AG09319 (cell line): ENCODE measurements around the gene GGCT.
"Not testable (repeated sequence)": the region's sequence is repeated elsewhere in the genome, so short reads cannot be mapped to it uniquely, and the experiment has no call there.

ENCODE experiments used
- DNase-seq: peaks from one replicate; pipeline ENCODE4 v3.0.0-alpha.2; 2010; ENCODE audit warnings: low read depth; ENCODE audit errors: extremely low read depth
- CTCF ChIP-seq: IDR thresholded peaks from 2 replicates; pipeline ENCODE4 v1.5.1; 2011; ENCODE audit warnings: low read depth, mild to moderate bottlenecking, inconsistent platforms, low read length, moderate library complexity

The GGCT gene

GRCh38 chr7:30485667-30486066, 19.0 kb downstream of the GGCT start:
- TF ChIP-seq CTCF = no peak
- no peak for DNase-seq

GRCh38 chr7:30481416-30481815, 23.2 kb downstream of the GGCT start:
- DNase-seq = not testable (repeated sequence)

DNA sequence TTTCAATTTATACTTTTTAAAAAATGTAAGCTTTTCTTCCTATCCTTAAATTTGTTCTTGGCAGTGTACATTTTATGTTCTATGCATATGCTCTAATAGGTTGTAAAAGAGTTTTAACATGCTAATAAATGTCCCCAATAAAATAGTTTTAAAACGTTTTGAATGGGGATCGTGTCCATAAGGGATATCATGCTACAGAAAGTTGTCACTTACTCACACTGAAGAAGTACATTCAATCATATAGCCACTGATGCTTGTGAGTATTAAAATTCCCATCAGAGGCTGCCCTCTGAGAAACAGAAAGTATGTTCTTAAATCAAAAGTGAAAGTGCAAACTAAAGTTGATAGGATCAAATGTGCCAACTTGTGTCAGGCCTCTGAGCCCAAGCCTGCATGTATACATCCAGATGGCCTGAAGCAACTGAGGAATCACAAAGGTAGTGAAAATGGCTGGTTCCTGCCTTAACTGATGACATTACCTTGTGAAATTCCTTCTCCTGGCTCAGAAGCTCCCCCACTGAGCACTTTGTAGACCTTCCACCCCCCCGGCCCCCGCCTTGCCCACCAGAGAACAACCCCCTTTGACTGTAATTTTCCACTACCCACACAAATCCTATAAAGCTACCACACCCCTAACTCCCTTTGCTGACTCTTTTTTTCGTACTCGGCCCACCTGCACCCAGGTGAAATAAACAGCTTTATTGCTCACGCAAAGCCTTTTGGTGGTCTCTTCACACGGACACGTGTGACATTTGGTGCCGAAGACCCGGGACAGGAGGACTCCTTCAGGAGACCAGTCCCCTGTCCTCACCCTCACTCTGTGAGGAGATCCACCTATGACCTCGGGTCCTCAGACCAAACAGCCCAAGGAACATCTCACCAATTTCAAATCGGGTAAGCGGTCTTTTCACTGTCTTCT, 25.2 kb downstream of the GGCT start:
- no peak for DNase-seq
- no peak for TF ChIP-seq CTCF

GRCh38 chr7:30478349-30479201, 26.1 kb downstream of the GGCT start, which contains the start of gene NOD1:
NOD1 (minus strand) TSS chr7:30478784; CDS start chr7:30456921, 21,863 bp downstream.
- DNase-seq = no peak
- TF ChIP-seq CTCF = no peak; the same call in 1 of the 2 replicates

DNA sequence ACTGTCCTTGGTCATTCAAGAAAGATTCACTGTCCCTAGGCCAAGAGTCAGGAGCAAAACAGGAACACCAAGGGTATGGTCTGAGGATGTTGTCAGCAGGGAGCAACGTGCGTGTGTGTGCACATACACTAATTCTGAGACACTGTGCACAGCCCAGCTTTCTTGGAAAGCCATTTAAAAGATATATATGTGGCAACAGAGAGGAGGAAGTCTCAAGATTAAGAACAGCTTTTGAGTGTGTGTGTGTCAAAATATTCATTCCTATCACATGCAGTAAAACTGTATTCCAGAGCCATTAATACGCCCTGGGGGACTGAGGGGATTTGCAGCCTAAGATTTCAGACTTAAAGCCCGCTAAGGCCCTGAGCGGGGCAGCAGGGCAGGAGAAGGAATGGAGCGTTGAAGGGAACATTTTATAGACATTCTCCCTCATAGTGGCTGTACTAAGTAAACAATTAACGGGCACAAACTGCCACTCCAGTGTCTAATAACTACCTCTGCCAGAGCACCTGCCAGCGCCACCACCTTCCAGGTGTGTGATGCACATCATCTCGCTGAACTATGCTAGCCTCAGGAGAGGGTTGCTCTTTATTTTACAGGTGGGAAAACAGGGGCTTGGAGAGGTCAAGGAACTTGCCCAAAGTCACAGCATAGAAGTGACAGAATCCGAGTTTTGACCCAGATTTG, 28.0 kb downstream of the GGCT start:
- no peak for DNase-seq
- no peak for TF ChIP-seq CTCF

DNA sequence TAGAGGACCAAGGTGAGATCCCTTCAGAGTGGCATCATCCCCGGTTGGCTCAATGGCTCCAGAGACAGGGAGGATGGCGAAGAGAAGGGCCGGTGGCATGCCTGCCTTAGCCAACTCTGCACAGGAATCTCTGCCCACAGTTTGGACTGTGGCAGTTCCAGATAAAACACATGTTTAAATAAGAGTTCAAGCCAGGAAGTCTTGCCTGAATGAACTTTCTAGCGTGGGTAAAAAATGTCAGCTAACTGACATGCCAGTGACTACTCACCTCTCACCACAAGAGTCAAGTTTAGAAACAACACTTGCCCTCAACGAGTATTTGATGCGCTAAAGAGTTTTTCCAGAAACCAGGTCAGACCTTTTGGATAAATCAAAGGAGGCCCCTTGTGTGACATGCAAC, 29.0 kb downstream of the GGCT start:
- DNase-seq = no peak

More for the DNA sequence above, 29.0 kb downstream of the GGCT start:
- no peak for TF ChIP-seq CTCF
